Suprapubic skin (tissue), 4 donors: ENCODE data around the gene HECW1.

Experiments used
- CTCF ChIP-seq, 2 donors: fragments of 200-600 bp in 1 of 2; fragments of 450-650 bp in 1 of 2; sonication (generic) in 1 of 2; IDR thresholded peaks; one replicate each; pipeline ENCODE4 v1.5.1; 2016 to 2019; ENCODE audit warnings: antibody characterized with exemption in 2 of 2, mild to moderate bottlenecking in 1 of 2, moderate library complexity in 1 of 2
- EP300 ChIP-seq: sonication (generic); formaldehyde crosslinking; IDR thresholded peaks from one replicate; pipeline ENCODE4 v1.6.1; 2017; ENCODE audit warnings: antibody characterized with exemption
- POLR2A ChIP-seq, 2 donors: fragments of 450-650 bp; IDR thresholded peaks; one replicate each; pipeline ENCODE4 v1.6.1; 2017; ENCODE audit warnings: antibody characterized with exemption in 2 of 2, mild to moderate bottlenecking in 2 of 2, moderate library complexity in 2 of 2
- POLR2AphosphoS5 ChIP-seq, 3 donors: sonication (generic); formaldehyde crosslinking; IDR thresholded peaks; one replicate each; pipeline ENCODE4 v1.6.1; 2017; ENCODE audit warnings: antibody characterized with exemption in 3 of 3

- TF ChIP-seq CTCF (IDR thresholded peaks at IDR 0.05): no peak
- no peak for TF ChIP-seq POLR2A (IDR thresholded peaks at IDR 0.05)
- TF ChIP-seq POLR2AphosphoS5 (IDR thresholded peaks at IDR 0.05): no peak
- TF ChIP-seq EP300: no peak
These were observed 370.3 kb downstream of the HECW1 start for GRCh38 chr7:43482679-43483252.
